OCI-LY3 (cell line): ENCODE results near the gene MTUS2.

Experiments used
- H2AFZ ChIP-seq: fragments of 200-600, 300-600 bp; shearing (Covaris generic); 2 replicates; pipeline ENCODE4 v1.6.0; 2014; ENCODE audit warnings: antibody characterized with exemption, low read depth, low read length
- H3K27ac ChIP-seq: fragments of 200-600, 300-600 bp; sonication (generic); 2 replicates; pipeline ENCODE4 v1.5.1; 2014; ENCODE audit warnings: mild to moderate bottlenecking, low read length, moderate library complexity, mixed read lengths
- H3K27me3 ChIP-seq: fragments of 200-600, 300-600 bp; sonication (generic); 2 replicates; pipeline ENCODE4 v1.6.1; 2014; ENCODE audit warnings: low read depth, low read length, mixed read lengths
- H3K36me3 ChIP-seq: fragments of 200-600, 300-600 bp; sonication (generic); replicated peaks from 2 replicates; pipeline ENCODE3; 2014; ENCODE audit warnings: low read depth, low read length, mixed read lengths
- H3K4me1 ChIP-seq: fragments of 300-600, 200-600 bp; sonication (generic); 2 replicates; pipeline ENCODE4 v1.6.1; 2014; ENCODE audit warnings: low read length, mixed read lengths
- H3K4me2 ChIP-seq: fragments of 200-600, 300-600 bp; sonication (generic); 2 replicates; pipeline ENCODE4 v1.6.1; 2014; ENCODE audit warnings: low read length, mixed read lengths
- H3K4me3 ChIP-seq: fragments of 300-600, 200-600 bp; sonication (generic); 2 replicates; pipeline ENCODE4 v1.5.1; 2014; ENCODE audit warnings: antibody characterized with exemption, mild to moderate bottlenecking, low read length, moderate library complexity
- H3K79me2 ChIP-seq: fragments of 300-600, 200-600 bp; shearing (Covaris generic); 2 replicates; pipeline ENCODE4 v1.6.1; 2014; ENCODE audit warnings: mild to moderate bottlenecking, low read length, mixed read lengths
- H3K9ac ChIP-seq: fragments of 300-600, 200-600 bp; shearing (Covaris generic); 2 replicates; pipeline ENCODE4 v1.6.0; 2014; ENCODE audit warnings: mild to moderate bottlenecking, low read length, moderate library complexity
- H3K9me3 ChIP-seq: fragments of 200-600, 300-600 bp; shearing (Covaris generic); 2 replicates; pipeline ENCODE4 v1.6.1; 2014; ENCODE audit warnings: low read length, mixed read lengths; ENCODE audit not compliant: insufficient read depth
- H4K20me1 ChIP-seq: fragments of 200-600, 300-600 bp; sonication (generic); 2 replicates; pipeline ENCODE4 v1.6.1; 2016; ENCODE audit warnings: low read length, mixed read lengths; ENCODE audit not compliant: insufficient read depth
- CTCF ChIP-seq: fragments of 200-600, 300-600 bp; sonication (generic); IDR thresholded peaks from 2 replicates; pipeline ENCODE4 v1.5.1; 2014; ENCODE audit warnings: antibody characterized with exemption, low read length, low read depth
- EZH2phosphoT487 ChIP-seq: fragments of 200-600 bp; shearing (Covaris generic); IDR thresholded peaks from 2 replicates; pipeline ENCODE4 v1.6.1; 2018; ENCODE audit warnings: antibody characterized with exemption, mixed run types, low read depth

The MTUS2 gene

DNA sequence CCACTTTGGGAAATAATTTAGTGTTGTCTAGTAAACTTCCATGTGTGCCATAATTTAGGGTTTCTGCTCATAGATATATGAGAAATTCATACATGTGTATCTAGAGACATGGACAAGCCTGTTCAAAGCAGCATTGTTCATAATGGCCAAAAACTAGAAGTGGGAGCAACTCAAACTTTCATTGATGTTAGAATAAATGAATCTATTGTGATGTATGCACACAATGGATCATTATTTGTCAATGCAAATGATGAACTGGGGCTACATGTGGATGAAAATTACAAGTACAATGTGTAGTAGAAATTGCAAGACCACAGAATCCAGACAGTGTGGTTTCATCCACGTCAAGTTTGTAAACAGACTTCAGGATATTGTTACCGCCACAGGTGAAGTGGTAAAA is 490.7 kb downstream of the MTUS2 start:
- peaks cover 3% of the 10 kb centered on the region; the same call in 1 of the 2 replicates for H3K9me3 ChIP-seq
- no peaks in the 10 kb centered on the region for H3K36me3 ChIP-seq
- no peak overlapping the region for H3K4me2 ChIP-seq
- H3K27ac ChIP-seq = no peak overlapping the region
- no peak overlapping the region for H3K9ac ChIP-seq
- TF ChIP-seq EZH2phosphoT487 (no peak), CTCF (no peak)
- no peaks in the 10 kb centered on the region for H3K79me2 ChIP-seq
- no peak overlapping the region for H3K4me3 ChIP-seq
- no peaks in the 10 kb centered on the region for H4K20me1 ChIP-seq
- no peak overlapping the region for H2AFZ ChIP-seq
- peaks cover 22% of the 10 kb centered on the region for H3K4me1 ChIP-seq
- H3K27me3 ChIP-seq = no peaks in the 10 kb centered on the region

- no peaks in the 10 kb centered on the region for H3K9me3 ChIP-seq
- H3K9ac ChIP-seq = peak overlapping the region; percentile 9; the same call in 1 of the 2 replicates
- H3K36me3 ChIP-seq = no peaks in the 10 kb centered on the region
- H3K4me1 ChIP-seq = peaks cover 39% of the 10 kb centered on the region
- no peaks in the 10 kb centered on the region for H3K27me3 ChIP-seq
- H3K27ac ChIP-seq = peak overlapping the region; percentile 68
- H2AFZ ChIP-seq = peak overlapping the region; percentile 18; the same call in 1 of the 2 replicates
- H3K79me2 ChIP-seq = no peaks in the 10 kb centered on the region
- no peaks in the 10 kb centered on the region for H4K20me1 ChIP-seq
- peak overlapping the region; percentile 35 for H3K4me2 ChIP-seq
- TF ChIP-seq EZH2phosphoT487 (no peak), CTCF (no peak)
- H3K4me3 ChIP-seq = no peak overlapping the region
These were observed 495.7 kb downstream of the MTUS2 start for GRCh38 chr13:29315847-29316246.

DNA sequence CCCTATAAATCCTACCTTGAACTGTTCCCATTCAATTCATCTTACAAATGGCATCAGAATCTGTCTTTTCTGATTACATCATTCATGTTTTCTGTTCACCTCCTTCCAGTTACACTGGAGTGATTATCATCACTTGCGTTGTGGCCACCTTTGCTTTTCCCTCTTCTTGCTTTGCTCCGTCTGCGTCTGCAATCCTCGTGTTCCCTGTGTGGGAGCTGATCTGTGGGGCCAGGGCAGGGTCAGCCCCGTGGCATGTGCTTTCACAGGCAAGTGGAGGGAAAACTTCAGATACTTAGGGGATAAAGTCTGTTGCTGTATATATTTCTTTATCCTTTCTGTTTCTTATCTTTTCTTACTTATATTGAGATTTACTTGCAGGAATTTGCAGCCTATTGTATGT is 497.7 kb downstream of the MTUS2 start:
- H3K4me3 ChIP-seq = no peak overlapping the region
- H3K27me3 ChIP-seq = no peaks in the 10 kb centered on the region
- no peak overlapping the region for H3K4me2 ChIP-seq
- H3K9me3 ChIP-seq = no peaks in the 10 kb centered on the region
- no peak for TF ChIP-seq EZH2phosphoT487
- no peak for TF ChIP-seq CTCF
- no peaks in the 10 kb centered on the region for H3K79me2 ChIP-seq
- H3K9ac ChIP-seq = no peak overlapping the region
- no peak overlapping the region for H3K27ac ChIP-seq
- peaks cover 39% of the 10 kb centered on the region for H3K4me1 ChIP-seq
- no peaks in the 10 kb centered on the region for H4K20me1 ChIP-seq
- H3K36me3 ChIP-seq = no peaks in the 10 kb centered on the region
- no peak overlapping the region for H2AFZ ChIP-seq

DNA sequence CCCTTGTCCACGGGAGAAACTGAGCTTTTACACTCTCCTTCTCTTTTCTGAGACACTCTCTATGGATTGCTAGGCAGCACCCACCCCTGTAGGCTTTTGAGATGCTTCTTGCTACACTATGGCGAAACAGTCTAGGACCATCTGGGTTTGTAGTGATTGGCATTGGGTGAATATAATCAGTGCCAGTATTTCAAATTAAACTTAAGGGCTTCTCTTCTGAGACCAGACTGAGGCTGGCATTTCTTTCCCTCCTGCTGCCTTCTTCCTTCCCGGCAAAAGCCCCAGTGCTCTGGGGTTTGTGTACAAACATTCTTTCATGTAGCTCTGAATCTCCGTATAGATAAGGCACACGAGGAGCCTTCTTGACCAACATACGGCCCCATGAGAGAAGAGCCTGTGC is 498.6 kb downstream of the MTUS2 start:
- no peaks in the 10 kb centered on the region for H3K36me3 ChIP-seq
- H3K9me3 ChIP-seq = no peaks in the 10 kb centered on the region
- H3K4me2 ChIP-seq = no peak overlapping the region
- no peaks in the 10 kb centered on the region for H3K27me3 ChIP-seq
- 0 out of 2 replicates have a peak overlapping the region, but pooled peaks have one; percentile 17 for H2AFZ ChIP-seq
- H3K27ac ChIP-seq = no peak overlapping the region
- TF ChIP-seq EZH2phosphoT487 = no peak
- no peak for TF ChIP-seq CTCF
- H3K4me1 ChIP-seq = peaks cover 38% of the 10 kb centered on the region
- H4K20me1 ChIP-seq = no peaks in the 10 kb centered on the region
- H3K79me2 ChIP-seq = no peaks in the 10 kb centered on the region
- no peak overlapping the region for H3K4me3 ChIP-seq
- H3K9ac ChIP-seq = no peak overlapping the region
